HG02678 (cell line): ENCODE results near the gene CMTM8.

Source experiments
- ATAC-seq: cut with Tn5 transposase; IDR thresholded peaks from one replicate; pipeline ENCODE4 v1.9.1; 2021; ENCODE audit warnings: mild to moderate bottlenecking, moderate library complexity; ENCODE audit not compliant: unreplicated experiment

Gene CMTM8

DNA sequence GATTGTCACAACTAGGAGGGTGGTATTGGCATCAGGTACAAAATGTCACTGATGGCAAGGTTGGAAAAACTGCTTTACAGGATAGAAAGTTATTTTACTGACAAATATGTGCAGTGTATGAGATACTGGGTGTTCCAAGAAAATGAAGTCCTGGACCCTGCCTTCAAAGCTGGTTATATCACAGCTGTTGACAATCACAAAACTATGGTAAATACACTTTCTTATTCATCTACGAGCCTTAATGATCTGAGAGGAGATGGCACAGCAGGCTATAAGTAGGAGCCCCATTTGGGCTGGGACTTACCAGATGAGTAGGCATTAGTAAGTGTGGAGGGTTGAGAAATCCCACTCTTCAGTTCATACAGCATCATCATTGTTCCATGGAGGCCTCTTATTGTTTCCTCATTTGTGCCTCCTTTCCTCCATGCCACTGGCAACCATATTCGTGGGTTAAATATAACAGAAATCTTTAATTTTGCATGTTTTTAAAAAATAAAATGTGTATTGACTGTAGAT is 66.9 kb downstream of the CMTM8 start:
- ATAC-seq = no peak

- ATAC-seq = no peak
Measured at GRCh38 chr3:32306072-32306471, 67.6 kb downstream of the CMTM8 start.

GRCh38 chr3:32307591-32307990 is 69.1 kb downstream of the CMTM8 start:
- ATAC-seq = no peak

- no peak for ATAC-seq
Measured at GRCh38 chr3:32308378-32308777, 69.9 kb downstream of the CMTM8 start.

DNA sequence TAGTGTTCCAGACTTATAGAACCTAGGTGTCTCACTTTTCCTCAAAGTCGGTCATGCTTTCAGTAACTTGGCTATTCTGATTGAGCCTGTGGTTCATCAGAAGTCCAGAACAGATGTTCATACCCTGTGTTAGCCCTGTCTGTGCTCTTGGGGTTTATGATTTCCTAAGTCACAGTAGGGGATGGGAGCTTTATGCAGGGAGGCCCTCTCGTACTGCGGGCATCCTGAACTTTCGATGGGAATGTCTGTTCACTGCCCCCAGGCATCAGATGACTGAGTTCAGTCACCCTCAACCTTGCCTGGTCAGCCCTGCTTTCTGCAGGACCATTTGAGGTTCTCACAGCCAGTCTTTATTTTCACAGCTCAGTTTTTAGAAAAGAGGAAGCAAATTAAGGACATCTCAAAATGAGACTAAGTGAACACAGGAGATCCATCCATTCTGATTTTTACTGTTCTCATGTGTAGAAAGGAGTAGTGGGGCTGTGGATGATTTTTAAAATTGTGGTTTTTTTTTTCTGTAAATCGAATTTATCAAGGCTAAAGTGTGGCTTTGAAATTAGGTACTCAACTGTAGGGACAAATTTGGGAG is 71.3 kb downstream of the CMTM8 start:
- ATAC-seq = no peak

DNA sequence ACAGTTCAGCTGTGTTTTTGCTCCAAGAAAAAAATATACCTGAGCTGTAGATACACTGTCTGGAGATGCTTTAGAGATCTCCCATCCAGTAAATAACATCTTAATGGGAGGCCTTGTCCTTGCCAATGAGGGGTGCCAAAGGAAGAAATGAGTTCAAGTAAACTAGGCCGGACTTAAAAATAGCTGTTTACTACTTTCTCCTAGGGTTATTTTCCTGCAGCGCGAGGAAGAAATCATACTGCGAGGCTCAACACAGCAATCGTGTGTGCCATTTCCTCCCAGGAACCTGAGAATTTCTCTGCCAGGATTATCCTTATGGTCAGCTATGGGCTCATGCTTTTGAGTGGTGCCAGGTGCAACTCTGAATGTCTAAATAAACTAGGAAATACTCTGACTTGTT is 71.9 kb downstream of the CMTM8 start:
- ATAC-seq = no peak

GRCh38 chr3:32310918-32311839 is 72.7 kb downstream of the CMTM8 start:
- ATAC-seq = no peak

- no peak for ATAC-seq
Measured at GRCh38 chr3:32312251-32312650, 73.8 kb downstream of the CMTM8 start.

GRCh38 chr3:32313169-32313568 is 74.7 kb downstream of the CMTM8 start:
- ATAC-seq = no peak

DNA sequence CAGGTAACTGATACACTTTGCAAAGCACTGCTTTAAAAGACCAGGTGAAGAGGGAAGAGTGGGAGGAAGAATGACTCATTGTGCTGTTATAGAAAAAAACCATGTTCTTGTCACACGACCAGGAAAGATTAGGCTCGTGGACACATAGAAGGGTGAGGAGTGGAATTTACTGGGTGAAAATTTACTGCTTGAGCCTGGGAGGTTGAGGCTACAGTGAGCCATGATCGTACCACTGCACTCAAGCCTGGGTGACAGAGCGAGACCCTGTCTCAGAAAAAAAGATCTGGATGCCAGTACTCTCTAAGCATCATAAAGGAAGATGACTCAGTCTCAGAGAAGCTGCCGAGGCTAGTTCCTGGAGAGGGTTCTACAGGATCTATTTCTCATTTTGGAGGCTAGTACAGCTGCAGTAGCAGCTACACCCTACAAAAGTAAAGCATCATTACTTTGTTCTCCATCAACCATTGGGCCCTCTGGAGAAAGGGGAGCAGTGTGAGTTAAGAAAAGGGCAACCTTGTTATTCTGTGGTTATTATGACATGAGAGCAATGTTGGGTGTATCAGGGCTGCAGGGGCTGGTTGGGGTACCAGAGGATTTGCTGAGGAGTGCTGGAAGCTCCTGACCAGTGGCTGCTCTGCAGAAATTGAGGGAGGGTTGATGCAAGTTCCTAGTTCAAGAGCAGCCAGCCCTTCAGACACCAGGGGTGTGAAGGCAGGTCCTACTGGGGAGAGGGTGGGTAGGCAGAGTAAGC is 75.4 kb downstream of the CMTM8 start:
- ATAC-seq = no peak

DNA sequence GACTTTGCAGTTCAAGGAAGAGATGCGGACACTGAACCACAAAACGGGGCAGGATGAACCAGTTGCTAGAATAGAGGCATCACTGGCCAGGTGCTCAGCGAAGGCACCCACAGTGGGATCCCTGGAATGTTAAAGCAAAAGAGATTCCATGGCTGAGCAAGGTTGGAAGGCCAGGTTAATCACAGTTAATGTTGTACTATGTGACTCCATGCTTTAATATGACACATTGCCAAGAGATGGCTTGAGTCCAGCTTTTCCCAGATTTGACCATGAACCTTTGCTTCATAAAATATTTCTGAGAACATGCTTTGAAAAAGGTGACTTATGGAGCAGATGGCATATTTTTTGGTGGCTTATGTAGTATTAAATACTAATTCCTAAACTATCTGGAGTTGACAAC is 77.0 kb downstream of the CMTM8 start:
- no peak for ATAC-seq

- no peak for ATAC-seq
Measured at GRCh38 chr3:32316319-32316718, 77.8 kb downstream of the CMTM8 start.

DNA sequence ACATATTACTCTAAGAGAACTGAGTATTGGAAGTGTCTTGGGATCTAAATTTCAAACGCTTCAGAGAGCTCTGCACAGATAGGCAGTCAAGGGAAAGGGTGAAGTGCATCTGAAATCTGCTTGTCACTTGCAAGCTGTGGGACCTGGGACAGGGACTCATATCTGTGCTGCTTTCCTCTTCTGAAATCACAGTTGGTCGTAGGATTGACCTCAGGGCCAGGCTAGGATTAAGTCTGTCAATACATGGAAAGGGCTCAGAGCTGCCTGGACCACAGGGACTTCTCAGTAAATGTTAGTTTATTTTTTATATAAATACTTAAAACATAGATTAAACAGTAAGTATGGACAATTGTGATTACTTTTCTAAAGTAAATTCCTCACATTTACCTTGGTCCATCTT is 78.5 kb downstream of the CMTM8 start:
- ATAC-seq = no peak

DNA sequence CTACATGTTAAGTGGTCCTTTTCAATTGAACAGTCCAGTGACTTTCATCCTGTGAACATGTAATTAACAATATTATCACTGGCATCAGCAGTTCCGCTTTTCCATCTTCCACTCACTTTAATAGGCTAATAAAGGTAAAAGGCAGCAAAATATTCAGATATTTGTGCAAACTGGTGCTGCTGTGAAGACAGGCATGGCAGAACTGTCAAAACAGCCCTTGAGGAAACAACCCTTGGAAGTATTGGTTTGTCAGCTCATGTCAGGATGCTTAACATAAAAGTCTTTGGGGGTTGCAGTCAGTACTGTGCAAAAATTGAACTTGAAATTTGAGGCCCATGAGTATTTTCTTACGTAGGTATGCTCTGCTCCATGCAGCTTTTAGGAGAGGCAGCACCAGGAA is 81.1 kb downstream of the CMTM8 start:
- ATAC-seq = no peak

DNA sequence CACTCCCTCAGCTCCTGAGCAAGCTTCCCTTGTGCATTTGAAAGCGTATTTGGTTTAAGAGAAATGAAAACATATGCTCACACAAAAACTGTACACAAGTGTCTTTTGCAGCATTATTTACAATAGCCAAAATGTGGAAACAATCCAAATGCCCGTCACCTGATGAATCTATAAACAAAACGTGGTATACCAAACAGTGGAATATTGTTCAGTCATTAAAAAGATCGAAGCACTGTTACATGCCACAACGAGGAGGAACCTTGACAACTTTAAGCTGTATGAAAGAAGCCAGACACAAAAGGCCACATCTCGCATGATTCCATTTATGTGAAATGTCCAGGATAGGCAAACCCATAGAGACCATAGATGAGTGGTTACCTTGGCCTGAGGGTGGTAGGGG is 81.6 kb downstream of the CMTM8 start:
- ATAC-seq = no peak

DNA sequence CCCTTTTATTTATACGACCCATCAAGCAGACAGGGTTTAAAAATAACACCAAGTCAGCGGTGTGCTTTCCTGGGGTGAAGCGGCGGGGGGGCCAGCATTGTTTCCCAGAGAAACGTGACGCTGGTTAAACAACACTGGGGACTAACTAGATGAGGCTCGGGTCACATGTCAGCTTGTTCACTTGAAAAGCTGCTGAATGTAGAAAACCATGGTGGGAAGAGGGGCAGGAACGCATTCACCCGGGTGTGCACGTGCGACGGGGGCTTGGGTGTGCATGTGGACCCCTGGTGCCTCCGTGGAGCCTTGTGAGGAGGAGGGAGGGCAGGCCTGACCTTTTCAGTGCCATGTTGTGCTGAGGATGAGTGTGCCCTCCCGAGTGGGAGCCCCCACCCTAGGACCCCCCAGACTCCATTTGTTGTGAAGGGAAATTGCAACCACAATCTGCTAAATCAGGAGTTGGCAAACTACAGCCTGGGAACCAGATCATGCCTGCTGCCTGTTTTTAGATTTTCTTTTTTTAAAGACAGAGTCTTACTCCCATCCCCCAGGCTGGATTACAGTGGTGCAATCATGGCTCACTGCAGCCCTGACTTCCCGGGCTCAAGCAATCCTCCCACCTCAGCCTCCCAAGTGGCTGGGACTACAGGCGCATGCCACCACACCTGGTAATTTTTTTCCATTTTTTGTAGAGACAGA is 82.8 kb downstream of the CMTM8 start:
- ATAC-seq = no peak

GRCh38 chr3:32322311-32322710 is 83.8 kb downstream of the CMTM8 start:
- no peak for ATAC-seq

GRCh38 chr3:32323604-32324003 is 85.1 kb downstream of the CMTM8 start:
- ATAC-seq = no peak

DNA sequence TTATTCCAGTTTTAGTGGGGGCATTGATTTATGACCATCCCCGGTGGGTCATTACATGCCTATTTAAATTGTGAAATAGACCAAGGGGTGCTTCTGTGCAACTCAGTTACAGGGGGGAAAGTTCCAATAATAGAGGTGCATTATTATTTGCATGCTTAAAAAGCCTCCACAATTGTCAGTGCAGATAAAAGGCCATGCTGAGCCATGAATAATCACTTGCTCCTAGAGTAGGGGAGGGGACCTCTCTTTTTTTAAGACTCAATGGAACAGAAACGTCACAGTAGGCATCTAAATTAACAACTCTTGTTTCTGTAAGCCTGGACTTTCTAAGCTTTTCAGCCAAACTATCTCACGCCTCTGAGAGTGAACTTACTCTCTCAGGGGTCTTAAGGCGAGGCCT is 86.7 kb downstream of the CMTM8 start:
- no peak for ATAC-seq

GRCh38 chr3:32325927-32326326 is 87.4 kb downstream of the CMTM8 start:
- ATAC-seq = no peak

GRCh38 chr3:32326795-32327194 is 88.3 kb downstream of the CMTM8 start:
- no peak for ATAC-seq
